Kidney epithelial cell (primary cell): ENCODE data around the gene PCDHA6. TPM values are rescaled to one million over a fixed set of nuclear protein-coding genes. Genes with fewer than 3 reads are reported as not detected.
"Not testable (repeated sequence)": the region's sequence is repeated elsewhere in the genome, so short reads cannot be mapped to it uniquely, and the experiment has no call there.

Experiments
- DNase-seq: peaks from one replicate; pipeline ENCODE4 v3.0.0-alpha.2; 2010; ENCODE audit warnings: low read depth
- H3K27me3 ChIP-seq: 2 replicates; pipeline ENCODE4 v1.6.0; 2011; ENCODE audit warnings: low read length; ENCODE audit not compliant: control insufficient read depth, insufficient read depth
- H3K36me3 ChIP-seq: 2 replicates; pipeline ENCODE4 v1.5.1; 2011; ENCODE audit warnings: low read length; ENCODE audit not compliant: control insufficient read depth, insufficient read depth
- H3K4me3 ChIP-seq: 2 replicates; pipeline ENCODE4 v1.5.1; 2011; ENCODE audit warnings: low read depth, mild to moderate bottlenecking, control low read depth, low read length
- total RNA-seq: library from RNA; depleted of rRNA; stranded (reverse); fragments of >200 nt; gene quantifications from 2 replicates; pipeline ENCODE4 v1.2.3, GENCODE V29; 2015
- TF ChIP-seq, protein P1 (sequence below): IDR thresholded peaks from 2 replicates; pipeline ENCODE4 v1.5.1; 2011; ENCODE audit warnings: mild to moderate bottlenecking, moderate library complexity, low read length, control low read depth, inconsistent platforms; ENCODE audit not compliant: insufficient read depth, poor library complexity, severe bottlenecking

The PCDHA6 gene
- total RNA-seq, 1 donor from 2014 or later: 0.21 TPM

DNA sequence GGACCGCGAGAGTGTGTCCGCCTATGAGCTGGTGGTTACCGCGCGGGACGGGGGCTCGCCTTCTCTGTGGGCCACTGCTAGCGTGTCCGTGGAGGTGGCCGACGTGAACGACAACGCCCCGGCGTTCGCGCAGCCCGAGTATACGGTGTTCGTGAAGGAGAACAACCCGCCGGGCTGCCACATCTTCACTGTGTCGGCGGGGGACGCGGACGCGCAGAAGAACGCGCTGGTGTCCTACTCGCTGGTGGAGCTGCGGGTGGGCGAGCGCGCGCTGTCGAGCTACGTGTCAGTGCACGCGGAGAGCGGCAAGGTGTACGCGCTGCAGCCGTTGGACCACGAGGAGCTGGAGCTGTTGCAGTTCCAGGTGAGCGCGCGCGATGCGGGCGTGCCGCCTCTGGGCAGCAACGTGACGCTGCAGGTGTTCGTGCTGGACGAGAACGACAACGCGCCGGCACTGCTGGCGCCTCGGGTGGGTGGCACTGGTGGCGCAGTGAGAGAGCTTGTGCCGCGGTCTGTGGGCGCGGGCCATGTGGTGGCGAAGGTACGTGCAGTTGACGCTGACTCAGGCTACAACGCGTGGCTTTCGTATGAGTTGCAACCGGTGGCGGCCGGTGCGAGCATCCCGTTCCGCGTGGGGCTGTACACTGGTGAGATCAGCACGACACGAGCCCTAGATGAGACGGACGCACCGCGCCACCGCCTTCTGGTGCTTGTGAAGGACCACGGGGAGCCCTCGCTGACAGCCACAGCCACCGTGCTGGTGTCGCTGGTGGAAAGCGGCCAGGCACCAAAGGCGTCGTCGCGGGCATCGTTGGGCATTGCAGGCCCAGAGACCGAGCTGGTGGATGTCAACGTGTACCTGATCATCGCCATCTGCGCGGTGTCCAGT is 8.1 kb downstream of the PCDHA6 start:
- TF ChIP-seq, protein P1, sequence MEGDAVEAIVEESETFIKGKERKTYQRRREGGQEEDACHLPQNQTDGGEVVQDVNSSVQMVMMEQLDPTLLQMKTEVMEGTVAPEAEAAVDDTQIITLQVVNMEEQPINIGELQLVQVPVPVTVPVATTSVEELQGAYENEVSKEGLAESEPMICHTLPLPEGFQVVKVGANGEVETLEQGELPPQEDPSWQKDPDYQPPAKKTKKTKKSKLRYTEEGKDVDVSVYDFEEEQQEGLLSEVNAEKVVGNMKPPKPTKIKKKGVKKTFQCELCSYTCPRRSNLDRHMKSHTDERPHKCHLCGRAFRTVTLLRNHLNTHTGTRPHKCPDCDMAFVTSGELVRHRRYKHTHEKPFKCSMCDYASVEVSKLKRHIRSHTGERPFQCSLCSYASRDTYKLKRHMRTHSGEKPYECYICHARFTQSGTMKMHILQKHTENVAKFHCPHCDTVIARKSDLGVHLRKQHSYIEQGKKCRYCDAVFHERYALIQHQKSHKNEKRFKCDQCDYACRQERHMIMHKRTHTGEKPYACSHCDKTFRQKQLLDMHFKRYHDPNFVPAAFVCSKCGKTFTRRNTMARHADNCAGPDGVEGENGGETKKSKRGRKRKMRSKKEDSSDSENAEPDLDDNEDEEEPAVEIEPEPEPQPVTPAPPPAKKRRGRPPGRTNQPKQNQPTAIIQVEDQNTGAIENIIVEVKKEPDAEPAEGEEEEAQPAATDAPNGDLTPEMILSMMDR: no peak
- Histone ChIP-seq H3K36me3 (no peaks in the 10 kb centered on the region), H3K27me3 (no peaks in the 10 kb centered on the region), H3K4me3 (no peak overlapping the region)
- DNase-seq: no peak

DNA sequence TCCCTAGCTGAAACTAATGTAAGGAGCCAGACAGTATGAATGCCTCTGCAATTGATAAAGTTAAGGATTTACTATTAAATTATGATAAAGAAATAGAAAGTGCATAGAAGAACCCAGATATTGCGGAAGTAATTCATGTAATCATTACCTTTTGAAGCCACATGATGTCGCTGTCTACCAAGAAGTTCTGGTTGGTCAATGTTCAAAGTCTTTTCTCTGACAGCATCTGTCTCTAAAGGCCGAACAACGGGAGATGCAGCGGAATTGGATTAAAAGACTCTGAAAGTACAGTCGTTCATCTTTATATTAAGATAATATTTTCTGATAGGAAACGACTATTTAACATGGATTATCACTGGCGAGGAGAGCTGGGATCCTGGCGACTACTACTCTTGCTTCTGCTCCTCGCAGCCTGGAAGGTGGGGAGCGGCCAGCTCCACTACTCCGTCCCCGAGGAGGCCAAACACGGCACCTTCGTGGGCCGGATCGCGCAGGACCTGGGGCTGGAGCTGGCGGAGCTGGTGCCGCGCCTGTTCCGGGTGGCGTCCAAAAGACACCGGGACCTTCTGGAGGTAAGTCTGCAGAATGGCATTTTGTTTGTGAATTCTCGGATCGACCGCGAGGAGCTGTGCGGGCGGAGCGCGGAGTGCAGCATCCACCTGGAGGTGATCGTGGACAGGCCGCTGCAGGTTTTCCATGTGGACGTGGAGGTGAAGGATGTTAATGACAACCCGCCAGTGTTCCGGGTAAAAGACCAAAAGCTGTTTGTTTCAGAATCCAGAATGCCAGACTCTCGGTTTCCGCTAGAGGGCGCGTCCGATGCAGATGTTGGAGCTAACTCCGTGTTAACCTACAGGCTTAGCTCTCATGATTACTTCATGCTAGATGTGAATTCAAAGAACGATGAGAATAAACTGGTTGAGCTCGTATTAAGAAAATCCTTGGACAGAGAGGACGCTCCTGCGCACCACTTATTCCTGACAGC is 13.5 kb downstream of the PCDHA6 start, which contains the start of gene PCDHA8:
Gene PCDHA8, plus strand, starts transcription at position 210 of the 985 bp plus-strand sequence. Its CDS starts 135 bp downstream, at position 345.
- no peaks in the 10 kb centered on the region for H3K27me3 ChIP-seq
- H3K4me3 ChIP-seq: no peak within 1 kb of the TSS
- H3K36me3 ChIP-seq: no peaks in the 10 kb centered on the region
- TF ChIP-seq, protein P1: peak; percentile 15
- DNase-seq: no peak

DNA sequence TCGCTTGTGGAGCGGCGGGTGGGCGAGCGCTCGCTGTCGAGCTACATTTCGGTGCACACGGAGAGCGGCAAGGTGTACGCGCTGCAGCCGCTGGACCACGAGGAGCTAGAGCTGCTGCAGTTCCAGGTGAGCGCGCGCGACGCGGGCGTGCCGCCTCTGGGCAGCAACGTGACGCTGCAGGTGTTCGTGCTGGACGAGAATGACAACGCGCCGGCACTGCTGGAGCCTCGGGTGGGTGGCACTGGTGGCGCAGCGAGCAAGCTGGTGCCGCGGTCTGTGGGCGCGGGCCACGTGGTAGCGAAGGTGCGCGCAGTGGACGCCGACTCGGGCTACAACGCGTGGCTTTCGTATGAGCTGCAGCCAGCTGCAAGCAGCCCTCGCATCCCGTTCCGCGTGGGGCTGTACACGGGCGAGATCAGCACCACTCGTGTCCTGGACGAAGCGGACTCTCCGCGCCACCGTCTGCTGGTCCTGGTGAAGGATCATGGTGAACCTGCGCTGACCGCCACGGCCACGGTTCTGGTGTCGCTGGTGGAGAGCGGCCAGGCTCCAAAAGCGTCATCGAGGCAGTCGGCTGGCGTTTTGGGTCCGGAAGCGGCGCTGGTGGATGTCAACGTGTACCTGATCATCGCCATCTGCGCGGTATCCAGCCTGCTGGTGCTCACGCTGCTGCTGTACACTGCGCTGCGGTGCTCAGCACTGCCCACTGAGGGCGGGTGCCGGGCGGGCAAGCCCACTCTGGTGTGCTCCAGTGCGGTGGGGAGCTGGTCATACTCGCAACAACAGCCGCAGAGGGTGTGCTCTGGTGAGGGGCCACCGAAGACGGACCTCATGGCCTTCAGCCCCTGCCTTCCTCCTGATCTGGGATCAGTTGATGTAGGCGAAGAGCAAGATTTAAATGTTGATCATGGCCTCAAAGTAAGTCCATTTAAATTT is 15.3 kb downstream of the PCDHA6 start:
- TF ChIP-seq, protein P1: no peak
- Histone ChIP-seq H3K4me3 (no peak overlapping the region), H3K36me3 (no peaks in the 10 kb centered on the region), H3K27me3 (no peaks in the 10 kb centered on the region)
- DNase-seq: no peak

DNA sequence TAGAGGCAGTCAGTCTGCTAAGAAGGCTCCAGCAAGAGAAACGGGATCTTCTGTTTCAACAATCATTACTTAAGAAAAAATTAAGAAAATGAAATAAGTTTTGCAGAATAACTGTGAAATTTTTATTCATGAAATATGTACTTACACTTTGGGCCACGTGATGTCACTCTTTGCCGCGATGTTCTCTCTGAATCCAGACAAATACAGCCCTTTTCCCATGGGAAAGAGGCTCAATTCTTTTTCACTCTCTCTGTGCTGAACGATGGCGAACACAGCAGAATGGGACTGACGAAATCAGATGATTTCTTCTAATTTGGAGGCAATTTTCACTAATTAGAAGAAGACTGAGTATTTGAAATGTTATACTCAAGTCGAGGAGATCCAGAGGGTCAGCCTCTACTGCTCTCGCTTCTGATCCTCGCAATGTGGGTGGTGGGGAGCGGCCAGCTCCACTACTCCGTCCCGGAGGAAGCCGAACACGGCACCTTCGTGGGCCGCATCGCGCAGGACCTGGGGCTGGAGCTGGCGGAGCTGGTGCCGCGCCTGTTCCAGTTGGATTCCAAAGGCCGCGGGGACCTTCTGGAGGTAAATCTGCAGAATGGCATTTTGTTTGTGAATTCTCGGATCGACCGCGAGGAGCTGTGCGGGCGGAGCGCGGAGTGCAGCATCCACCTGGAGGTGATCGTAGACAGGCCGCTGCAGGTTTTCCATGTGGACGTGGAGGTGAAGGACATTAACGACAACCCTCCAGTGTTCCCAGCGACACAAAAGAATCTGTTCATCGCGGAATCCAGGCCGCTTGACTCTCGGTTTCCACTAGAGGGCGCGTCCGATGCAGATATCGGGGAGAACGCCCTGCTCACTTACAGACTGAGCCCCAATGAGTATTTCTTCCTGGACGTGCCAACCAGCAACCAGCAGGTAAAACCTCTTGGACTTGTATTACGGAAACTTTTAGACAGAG is 20.7 kb downstream of the PCDHA6 start, which contains the start of gene PCDHA9:
Gene PCDHA9, plus strand, starts transcription at position 244 of the 964 bp plus-strand sequence. Its CDS starts 114 bp downstream, at position 358.
- H3K4me3 ChIP-seq, H3K27me3 ChIP-seq, H3K36me3 ChIP-seq, DNase-seq: not testable (repeated sequence)

GRCh38 chr5:140849831-140850634 is 22.3 kb downstream of the PCDHA6 start:
- not testable (repeated sequence) for H3K27me3 ChIP-seq, H3K4me3 ChIP-seq, DNase-seq, H3K36me3 ChIP-seq
